Bone marrow (tissue), 2 donors: Measurements from ENCODE around the gene KRT85.
"Not testable (repeated sequence)": the region's sequence is repeated elsewhere in the genome, so short reads cannot be mapped to it uniquely, and the experiment has no call there.

Experiments
- DNase-seq, 2 donors: peaks; one replicate each; lab custom pipeline; 2025; lab: John Stamatoyannopoulos, UW

Gene KRT85

GRCh38 chr12:52366738-52367485 is at the start of gene KRT85:
KRT85 (minus strand) TSS chr12:52367481; CDS start chr12:52367405, 76 bp downstream.
- no peak for DNase-seq

GRCh38 chr12:52416795-52417194 is 49.5 kb upstream of the KRT85 start:
- DNase-seq: no peak

- no peak for DNase-seq
Observed at GRCh38 chr12:52415870-52416750, 48.8 kb upstream of the KRT85 start.

- no peak for DNase-seq
Observed at GRCh38 chr12:52414936-52415335, 47.7 kb upstream of the KRT85 start.

- DNase-seq: no peak
Observed at GRCh38 chr12:52413782-52414345, 46.6 kb upstream of the KRT85 start.

- no peak for DNase-seq
Observed at GRCh38 chr12:52413202-52413601, 45.9 kb upstream of the KRT85 start.

- DNase-seq: no peak
Observed at GRCh38 chr12:52411815-52412214, 44.5 kb upstream of the KRT85 start.

- DNase-seq: not testable (repeated sequence)
Observed at GRCh38 chr12:52410589-52411248, 43.4 kb upstream of the KRT85 start.

- DNase-seq: no peak
Observed at GRCh38 chr12:52407918-52408317, 40.6 kb upstream of the KRT85 start.

- no peak for DNase-seq
Observed at GRCh38 chr12:52405922-52406385, 38.7 kb upstream of the KRT85 start, which contains the start of gene KRT82. KRT82 (minus strand) TSS chr12:52406335; CDS start chr12:52406277, 58 bp downstream.

GRCh38 chr12:52404951-52405350 is 37.7 kb upstream of the KRT85 start:
- no peak for DNase-seq

- DNase-seq: no peak
Observed at GRCh38 chr12:52403561-52403960, 36.3 kb upstream of the KRT85 start.

- DNase-seq: no peak
Observed at GRCh38 chr12:52402873-52403540, 35.7 kb upstream of the KRT85 start.

GRCh38 chr12:52402377-52402776 is 35.1 kb upstream of the KRT85 start:
- no peak for DNase-seq

- DNase-seq: no peak
Observed at GRCh38 chr12:52401926-52402325, 34.6 kb upstream of the KRT85 start.

GRCh38 chr12:52401526-52401925 is 34.2 kb upstream of the KRT85 start:
- DNase-seq: no peak

- no peak for DNase-seq
Observed at GRCh38 chr12:52400906-52401305, 33.6 kb upstream of the KRT85 start.

- no peak for DNase-seq
Observed at GRCh38 chr12:52399756-52400155, 32.5 kb upstream of the KRT85 start.

GRCh38 chr12:52398176-52398575 is 30.9 kb upstream of the KRT85 start:
- DNase-seq: no peak

- DNase-seq: no peak
Observed at GRCh38 chr12:52396656-52397055, 29.4 kb upstream of the KRT85 start.

GRCh38 chr12:52395761-52396434 is 28.6 kb upstream of the KRT85 start:
- no peak for DNase-seq
